Activated naive CD4-positive, alpha-beta T cell treated with anti-CD3 and anti-CD28 coated beads, Interleukin-2, amount 50 U/mL, for 24 hours (primary cell): ENCODE data around the gene METTL17.

ENCODE experiments used
- H3K27ac Mint-ChIP-seq: one replicate; pipeline ENCODE4 v1.8.0; 2021; ENCODE audit warnings: mild to moderate bottlenecking, mixed read lengths
- H3K27me3 Mint-ChIP-seq: one replicate; pipeline ENCODE4 v1.8.0; 2021; ENCODE audit warnings: mixed read lengths
- H3K36me3 Mint-ChIP-seq: one replicate; pipeline ENCODE4 v1.8.0; 2021; ENCODE audit warnings: mixed read lengths
- H3K4me1 Mint-ChIP-seq: one replicate; pipeline ENCODE4 v1.8.0; 2021; ENCODE audit warnings: mixed read lengths
- H3K4me3 Mint-ChIP-seq: one replicate; pipeline ENCODE4 v1.8.0; 2021; ENCODE audit warnings: mild to moderate bottlenecking, mixed read lengths
- H3K9me3 Mint-ChIP-seq: one replicate; pipeline ENCODE4 v1.8.0; 2021; ENCODE audit warnings: mixed read lengths

METTL17 gene

DNA sequence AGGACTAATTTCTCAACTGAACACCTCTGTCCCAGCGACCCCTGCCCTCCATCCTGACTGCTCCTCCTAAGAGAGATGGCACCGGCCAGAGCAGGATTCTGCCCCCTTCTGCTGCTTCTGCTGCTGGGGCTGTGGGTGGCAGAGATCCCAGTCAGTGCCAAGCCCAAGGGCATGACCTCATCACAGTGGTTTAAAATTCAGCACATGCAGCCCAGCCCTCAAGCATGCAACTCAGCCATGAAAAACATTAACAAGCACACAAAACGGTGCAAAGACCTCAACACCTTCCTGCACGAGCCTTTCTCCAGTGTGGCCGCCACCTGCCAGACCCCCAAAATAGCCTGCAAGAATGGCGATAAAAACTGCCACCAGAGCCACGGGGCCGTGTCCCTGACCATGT, 53.1 kb downstream of the METTL17 start:
- H3K4me1 Mint-ChIP-seq = peaks cover 9% of the 10 kb centered on the region
- peaks cover 6% of the 10 kb centered on the region for H3K27me3 Mint-ChIP-seq
- H3K36me3 Mint-ChIP-seq = no peaks in the 10 kb centered on the region
- H3K27ac Mint-ChIP-seq = no peak overlapping the region
- H3K4me3 Mint-ChIP-seq = no peak overlapping the region
- H3K9me3 Mint-ChIP-seq = no peaks in the 10 kb centered on the region

- no peaks in the 10 kb centered on the region for H3K9me3 Mint-ChIP-seq
- H3K36me3 Mint-ChIP-seq = no peaks in the 10 kb centered on the region
- H3K27ac Mint-ChIP-seq = no peak overlapping the region
- no peak overlapping the region for H3K4me3 Mint-ChIP-seq
- H3K4me1 Mint-ChIP-seq = peaks cover 9% of the 10 kb centered on the region
- H3K27me3 Mint-ChIP-seq = peaks cover 6% of the 10 kb centered on the region
These were observed 53.7 kb downstream of the METTL17 start for GRCh38 chr14:21043387-21043973.

DNA sequence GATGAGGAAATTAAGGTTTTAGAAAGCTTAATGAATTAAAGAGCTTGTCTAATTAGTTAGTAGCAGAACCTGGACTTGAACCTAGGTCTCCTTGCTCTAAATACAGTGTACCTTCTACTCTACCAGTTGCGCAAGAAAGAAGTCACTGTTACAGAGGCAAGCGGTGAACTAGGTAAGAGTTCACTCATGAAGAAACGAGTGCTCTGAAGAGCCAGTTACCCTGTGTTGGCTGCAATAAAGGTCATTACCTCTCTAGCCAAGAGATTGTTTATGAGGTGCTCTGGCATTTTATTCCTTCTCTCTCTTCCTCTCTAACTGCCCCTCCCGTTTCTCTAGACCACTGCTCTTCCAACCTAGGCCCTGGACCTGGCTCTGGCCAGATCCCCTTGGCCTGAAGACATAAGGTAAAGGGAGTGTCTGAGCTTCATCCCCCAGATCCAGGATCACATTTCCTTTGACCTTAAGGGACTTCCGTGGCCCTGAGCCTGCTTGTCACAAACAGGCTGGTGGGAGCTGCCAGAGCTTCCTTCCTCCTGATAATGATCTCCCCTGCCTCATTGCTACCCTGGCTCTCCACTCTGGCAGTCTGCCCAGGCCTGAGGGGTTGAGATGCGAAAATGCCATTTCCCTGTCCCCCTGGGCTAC, 54.3 kb downstream of the METTL17 start:
- H3K27ac Mint-ChIP-seq = no peak overlapping the region
- H3K4me3 Mint-ChIP-seq = no peak overlapping the region
- peaks cover 6% of the 10 kb centered on the region for H3K27me3 Mint-ChIP-seq
- no peaks in the 10 kb centered on the region for H3K36me3 Mint-ChIP-seq
- H3K9me3 Mint-ChIP-seq = no peaks in the 10 kb centered on the region
- peaks cover 9% of the 10 kb centered on the region for H3K4me1 Mint-ChIP-seq
